ACC112 (cell line): ENCODE measurements around the gene SSR1.

ENCODE experiments used
- H2AFZ ChIP-seq: fragments of 200-600 bp; sonication (generic); one replicate; pipeline ENCODE4 v1.6.0; 2017; ENCODE audit warnings: antibody characterized with exemption, low read length; ENCODE audit not compliant: unreplicated experiment
- H3K27ac ChIP-seq: fragments of 200-600 bp; sonication (generic); 2 replicates; pipeline ENCODE4 v1.5.1; 2014; ENCODE audit warnings: low read depth, mild to moderate bottlenecking, antibody characterized with exemption, low read length, moderate library complexity
- H3K27me3 ChIP-seq: fragments of 200-600 bp; sonication (generic); 2 replicates; pipeline ENCODE4 v1.6.1; 2014; ENCODE audit warnings: mild to moderate bottlenecking, antibody characterized with exemption, low read length, moderate library complexity, mixed read lengths; ENCODE audit not compliant: insufficient read depth
- H3K36me3 ChIP-seq: fragments of 200-600 bp; sonication (generic); 2 replicates; pipeline ENCODE4 v1.6.1; 2016; ENCODE audit warnings: mild to moderate bottlenecking, antibody characterized with exemption, low read length, moderate library complexity, mixed read lengths; ENCODE audit not compliant: insufficient read depth
- H3K4me1 ChIP-seq: fragments of 200-600 bp; sonication (generic); one replicate; pipeline ENCODE4 v1.6.1; 2016; ENCODE audit warnings: low read length, mixed read lengths; ENCODE audit not compliant: insufficient read depth, unreplicated experiment, control insufficient read depth
- H3K4me3 ChIP-seq: fragments of 200-600 bp; sonication (generic); 2 replicates; pipeline ENCODE4 v1.5.1; 2014; ENCODE audit warnings: mild to moderate bottlenecking, low read depth, low read length
- H3K79me2 ChIP-seq: fragments of 200-600 bp; sonication (generic); one replicate; pipeline ENCODE4 v1.6.0; 2016; ENCODE audit warnings: low read length; ENCODE audit not compliant: control insufficient read depth, unreplicated experiment, insufficient read depth

The SSR1 gene

GRCh38 chr6:7238526-7238899, 74.5 kb downstream of the SSR1 start:
- Histone ChIP-seq H3K27me3 (no peaks in the 10 kb centered on the region), H2AFZ (no peak overlapping the region), H3K27ac (no peak overlapping the region), H3K4me1 (peaks cover 15% of the 10 kb centered on the region), H3K79me2 (no peaks in the 10 kb centered on the region), H3K36me3 (peaks cover 3% of the 10 kb centered on the region; the same call in 1 of the 2 replicates), H3K4me3 (no peak overlapping the region)

GRCh38 chr6:7237653-7238188, 75.3 kb downstream of the SSR1 start:
- H3K4me3 ChIP-seq = no peak overlapping the region
- H3K27ac ChIP-seq = no peak overlapping the region
- no peaks in the 10 kb centered on the region for H3K27me3 ChIP-seq
- no peak overlapping the region for H2AFZ ChIP-seq
- peaks cover 3% of the 10 kb centered on the region; the same call in 1 of the 2 replicates for H3K36me3 ChIP-seq
- H3K4me1 ChIP-seq = peaks cover 11% of the 10 kb centered on the region
- no peaks in the 10 kb centered on the region for H3K79me2 ChIP-seq

- H3K36me3 ChIP-seq = peaks cover 3% of the 10 kb centered on the region; the same call in 1 of the 2 replicates
- no peaks in the 10 kb centered on the region for H3K4me1 ChIP-seq
- H3K4me3 ChIP-seq = no peak overlapping the region
- no peaks in the 10 kb centered on the region for H3K27me3 ChIP-seq
- H3K79me2 ChIP-seq = no peaks in the 10 kb centered on the region
- H3K27ac ChIP-seq = no peak overlapping the region
- H2AFZ ChIP-seq = no peak overlapping the region
Measured at GRCh38 chr6:7236306-7237209, 76.4 kb downstream of the SSR1 start.

GRCh38 chr6:7235712-7236305, 77.2 kb downstream of the SSR1 start:
- Histone ChIP-seq H3K27me3 (no peaks in the 10 kb centered on the region), H3K4me3 (no peak overlapping the region), H3K27ac (no peak overlapping the region), H2AFZ (no peak overlapping the region), H3K36me3 (peaks cover 3% of the 10 kb centered on the region; the same call in 1 of the 2 replicates), H3K4me1 (no peaks in the 10 kb centered on the region), H3K79me2 (no peaks in the 10 kb centered on the region)

GRCh38 chr6:7234547-7234946, 78.5 kb downstream of the SSR1 start:
- no peaks in the 10 kb centered on the region for H3K27me3 ChIP-seq
- peaks cover 11% of the 10 kb centered on the region; the same call in 1 of the 2 replicates for H3K36me3 ChIP-seq
- no peaks in the 10 kb centered on the region for H3K79me2 ChIP-seq
- H2AFZ ChIP-seq = no peak overlapping the region
- H3K4me3 ChIP-seq = no peak overlapping the region
- H3K4me1 ChIP-seq = no peaks in the 10 kb centered on the region
- no peak overlapping the region for H3K27ac ChIP-seq

- Histone ChIP-seq H3K4me1 (no peaks in the 10 kb centered on the region), H3K4me3 (no peak overlapping the region), H2AFZ (no peak overlapping the region)
Measured at GRCh38 chr6:7232351-7232750, 80.6 kb downstream of the SSR1 start.

GRCh38 chr6:7230956-7231713, 81.9 kb downstream of the SSR1 start:
- Histone ChIP-seq H3K27ac (no peak overlapping the region), H3K79me2 (no peaks in the 10 kb centered on the region), H3K27me3 (no peaks in the 10 kb centered on the region), H3K36me3 (peaks cover 20% of the 10 kb centered on the region; the same call in 1 of the 2 replicates), H3K4me3 (no peak overlapping the region), H3K4me1 (no peaks in the 10 kb centered on the region), H2AFZ (no peak overlapping the region)

More at GRCh38 chr6:7232351-7232750, 80.6 kb downstream of the SSR1 start:
- Histone ChIP-seq H3K27me3 (no peaks in the 10 kb centered on the region), H3K36me3 (peaks cover 12% of the 10 kb centered on the region; the same call in 1 of the 2 replicates), H3K79me2 (no peaks in the 10 kb centered on the region), H3K27ac (no peak overlapping the region)

- Histone ChIP-seq H3K79me2 (no peaks in the 10 kb centered on the region), H3K4me1 (no peaks in the 10 kb centered on the region), H3K27me3 (no peaks in the 10 kb centered on the region), H2AFZ (no peak overlapping the region), H3K4me3 (no peak overlapping the region), H3K27ac (no peak overlapping the region), H3K36me3 (peaks cover 20% of the 10 kb centered on the region)
Measured at GRCh38 chr6:7230327-7230691, 82.7 kb downstream of the SSR1 start.

- no peaks in the 10 kb centered on the region for H3K4me1 ChIP-seq
- H3K27me3 ChIP-seq = no peaks in the 10 kb centered on the region
- H2AFZ ChIP-seq = no peak overlapping the region
- no peak overlapping the region for H3K4me3 ChIP-seq
- H3K27ac ChIP-seq = no peak overlapping the region
- peaks cover 20% of the 10 kb centered on the region for H3K36me3 ChIP-seq
- no peaks in the 10 kb centered on the region for H3K79me2 ChIP-seq
Measured at GRCh38 chr6:7229376-7230326, 83.3 kb downstream of the SSR1 start.
